Gastroesophageal sphincter (tissue), 4 donors: ENCODE measurements around the gene KERA. TPM values are rescaled to one million over a fixed set of nuclear protein-coding genes. Genes with fewer than 3 reads are reported as not detected.

Experiments
- ATAC-seq: fragments of 150-250 bp; one replicate; pipeline ENCODE4 v1.9.1; 2016; ENCODE audit warnings: mild to moderate bottlenecking, moderate library complexity
- H3K27ac ChIP-seq, 4 donors: fragments of 200-600 bp; sonication (generic) in 3 of 4; 1 replicate in 3 of 4; 2 replicates in 1 of 4; pipeline ENCODE4 v1.5.1; 2016 to 2019
- H3K27me3 ChIP-seq: fragments of 200-600 bp; sonication (generic); one replicate; pipeline ENCODE4 v1.5.1; 2019
- H3K36me3 ChIP-seq, 2 donors: fragments of 200-600 bp; sonication (generic); one replicate each; pipeline ENCODE4 v1.5.1; 2019; ENCODE audit warnings: control low read depth in 1 of 2
- H3K4me1 ChIP-seq, 3 donors: fragments of 200-600 bp; sonication (generic); 1 replicate in 2 of 3; 2 replicates in 1 of 3; pipeline ENCODE4 v1.5.1; 2016 to 2019; ENCODE audit warnings: control low read depth in 2 of 3
- H3K4me3 ChIP-seq, 2 donors: fragments of 200-600 bp; sonication (generic); one replicate each; pipeline ENCODE4 v1.5.1; 2019; ENCODE audit warnings: mild to moderate bottlenecking in 1 of 2, moderate library complexity in 1 of 2
- H3K9me3 ChIP-seq, 3 donors: fragments of 200-600 bp; sonication (generic); one replicate each; pipeline ENCODE4 v1.5.1; 2017 to 2019; ENCODE audit warnings: control low read depth in 2 of 3
- CTCF ChIP-seq, 4 experiments: fragments of 200-600 bp in 2 of 4; fragments of 450-650 bp in 2 of 4; sonication (generic) in 1 of 4; IDR thresholded peaks; one replicate each; pipeline ENCODE4 v1.5.1; 2017 to 2019; ENCODE audit warnings: antibody characterized with exemption in 4 of 4, mild to moderate bottlenecking in 2 of 4, moderate library complexity in 2 of 4
- EP300 ChIP-seq: sonication (generic); formaldehyde crosslinking; IDR thresholded peaks from one replicate; pipeline ENCODE4 v1.6.1; 2017; ENCODE audit warnings: antibody characterized with exemption, mild to moderate bottlenecking
- POLR2A ChIP-seq, 2 donors: fragments of 450-650 bp; IDR thresholded peaks; one replicate each; pipeline ENCODE4 v1.6.1; 2017; ENCODE audit warnings: antibody characterized with exemption in 2 of 2, mild to moderate bottlenecking in 2 of 2, moderate library complexity in 1 of 2
- POLR2AphosphoS5 ChIP-seq: sonication (generic); formaldehyde crosslinking; IDR thresholded peaks from one replicate; pipeline ENCODE4 v1.6.1; 2017; ENCODE audit warnings: antibody characterized with exemption
- WGBS, 2 donors: methylation state at CpG; one replicate each; pipeline ENCODE4 v1.1.5; 2018; ENCODE audit warnings: low coverage in 1 of 2; 5-methylcytosine and 5-hydroxymethylcytosine counted together
- total RNA-seq, 4 donors: library from RNA; depleted of rRNA; stranded (reverse); fragments of >200 nt; gene quantifications; one replicate each; pipeline ENCODE4 v1.1.0, GENCODE V29; 2016

KERA gene
- total RNA-seq, 4 donors from 2014 or later: not detected

- H3K9me3 ChIP-seq: no peaks in the 10 kb centered on the region
- TF ChIP-seq POLR2A (IDR thresholded peaks at IDR 0.05) (no peak), EP300 (no peak), POLR2AphosphoS5 (no peak), CTCF (IDR thresholded peaks at IDR 0.05) (no peak)
- WGBS, 2 donors: 82 to 90% methylated on average over 2 of the region's 2 CpGs
- no peaks in the 10 kb centered on the region for H3K36me3 ChIP-seq
- no peak overlapping the region for H3K4me3 ChIP-seq
- no peaks in the 10 kb centered on the region for H3K27me3 ChIP-seq
- H3K4me1 ChIP-seq: no peaks in the 10 kb centered on the region
- ATAC-seq: no peak
- no peak overlapping the region for H3K27ac ChIP-seq
These were observed 50.1 kb downstream of the KERA start for GRCh38 chr12:91007531-91008290.

GRCh38 chr12:91004872-91005271 is 53.0 kb downstream of the KERA start, which contains the start of gene EPYC:
EPYC (minus strand) TSS chr12:91004972; CDS start chr12:91002565, 2,407 bp downstream.
- H3K4me1 ChIP-seq: no peaks in the 10 kb centered on the region
- H3K36me3 ChIP-seq: no peaks in the 10 kb centered on the region
- ATAC-seq: no peak
- no peaks in the 10 kb centered on the region for H3K9me3 ChIP-seq
- H3K4me3 ChIP-seq: no peak within 1 kb of the TSS
- TF ChIP-seq POLR2A (IDR thresholded peaks at IDR 0.05) (no peak), CTCF (IDR thresholded peaks at IDR 0.05) (no peak), EP300 (no peak), POLR2AphosphoS5 (no peak)
- H3K27ac ChIP-seq: no peak within 1 kb of the TSS
- H3K27me3 ChIP-seq: no peaks in the 10 kb centered on the region

- no peak for ATAC-seq
- Histone ChIP-seq H3K27ac (no peak overlapping the region), H3K4me1 (no peaks in the 10 kb centered on the region), H3K9me3 (no peaks in the 10 kb centered on the region), H3K36me3 (no peaks in the 10 kb centered on the region), H3K27me3 (no peaks in the 10 kb centered on the region), H3K4me3 (no peak overlapping the region)
- TF ChIP-seq CTCF (IDR thresholded peaks at IDR 0.05): no peak
- TF ChIP-seq POLR2AphosphoS5: no peak
- TF ChIP-seq EP300: no peak
- no peak for TF ChIP-seq POLR2A (IDR thresholded peaks at IDR 0.05)
These were observed 54.1 kb downstream of the KERA start for GRCh38 chr12:91003737-91004136.

- Histone ChIP-seq H3K4me1 (no peaks in the 10 kb centered on the region), H3K27ac (no peak overlapping the region), H3K27me3 (no peaks in the 10 kb centered on the region), H3K9me3 (no peaks in the 10 kb centered on the region), H3K36me3 (no peaks in the 10 kb centered on the region), H3K4me3 (no peak overlapping the region)
- 25 to 36% methylated on average over 1 of the region's 1 CpG for WGBS, 2 donors
- ATAC-seq: no peak
- TF ChIP-seq EP300 (no peak), POLR2AphosphoS5 (no peak), CTCF (IDR thresholded peaks at IDR 0.05) (no peak), POLR2A (IDR thresholded peaks at IDR 0.05) (no peak)
These were observed 56.5 kb downstream of the KERA start for GRCh38 chr12:91001306-91001705.

Other genes starting within 250 kb of the KERA start
- gene CCER1, start 102.8 kb downstream of the KERA start, total RNA-seq: not detected
- not detected for gene EPYC, start 53.1 kb downstream of the KERA start, total RNA-seq
- gene LUM, start 53.5 kb upstream of the KERA start, total RNA-seq: 100 to 1,000 TPM in 1 of 4 donors, 10 to 100 TPM in 3; 29.6 to 103 (median 67.6) TPM
- 1,000 to 10,000 TPM in 3 of 4 donors, 100 to 1,000 TPM in 1; 552 to 2,825 (median 1,634) TPM for gene DCN, start 124.8 kb upstream of the KERA start, total RNA-seq